Muscle layer of colon (tissue), 2 donors: ENCODE results near the gene SEC11C.
A peak's percentile ranks its signal among the peaks of the same experiment; 100 is the strongest.

Experiments used
- H3K27ac ChIP-seq: one replicate; pipeline ENCODE4 v1.7.0; 2013; ENCODE audit warnings: low read depth, mild to moderate bottlenecking, low read length, moderate library complexity
- H3K27me3 ChIP-seq, 2 donors: one replicate each; pipeline ENCODE4 v1.7.0; 2013; ENCODE audit warnings: low read length in 2 of 2, mild to moderate bottlenecking in 2 of 2; ENCODE audit not compliant: insufficient read depth in 2 of 2, control insufficient read depth in 1 of 2
- H3K36me3 ChIP-seq: one replicate; pipeline ENCODE4 v1.7.0; 2013; ENCODE audit warnings: mild to moderate bottlenecking, low read length; ENCODE audit not compliant: insufficient read depth
- H3K4me1 ChIP-seq: one replicate; pipeline ENCODE4 v1.7.0; 2013; ENCODE audit warnings: mild to moderate bottlenecking, low read length; ENCODE audit not compliant: insufficient read depth
- H3K4me3 ChIP-seq, 2 donors: one replicate each; pipeline ENCODE4 v1.7.0; 2013; ENCODE audit warnings: low read length in 2 of 2, low read depth in 1 of 2, mild to moderate bottlenecking in 1 of 2, moderate library complexity in 1 of 2
- H3K9ac ChIP-seq: one replicate; pipeline ENCODE4 v1.7.0; 2013; ENCODE audit warnings: low read length
- H3K9me3 ChIP-seq: one replicate; pipeline ENCODE4 v1.7.0; 2013; ENCODE audit warnings: mild to moderate bottlenecking, low read length
- donor health status: abdominal sarcoma.
- donor health status: Adenocarcinoma of cecum.

Gene SEC11C

DNA sequence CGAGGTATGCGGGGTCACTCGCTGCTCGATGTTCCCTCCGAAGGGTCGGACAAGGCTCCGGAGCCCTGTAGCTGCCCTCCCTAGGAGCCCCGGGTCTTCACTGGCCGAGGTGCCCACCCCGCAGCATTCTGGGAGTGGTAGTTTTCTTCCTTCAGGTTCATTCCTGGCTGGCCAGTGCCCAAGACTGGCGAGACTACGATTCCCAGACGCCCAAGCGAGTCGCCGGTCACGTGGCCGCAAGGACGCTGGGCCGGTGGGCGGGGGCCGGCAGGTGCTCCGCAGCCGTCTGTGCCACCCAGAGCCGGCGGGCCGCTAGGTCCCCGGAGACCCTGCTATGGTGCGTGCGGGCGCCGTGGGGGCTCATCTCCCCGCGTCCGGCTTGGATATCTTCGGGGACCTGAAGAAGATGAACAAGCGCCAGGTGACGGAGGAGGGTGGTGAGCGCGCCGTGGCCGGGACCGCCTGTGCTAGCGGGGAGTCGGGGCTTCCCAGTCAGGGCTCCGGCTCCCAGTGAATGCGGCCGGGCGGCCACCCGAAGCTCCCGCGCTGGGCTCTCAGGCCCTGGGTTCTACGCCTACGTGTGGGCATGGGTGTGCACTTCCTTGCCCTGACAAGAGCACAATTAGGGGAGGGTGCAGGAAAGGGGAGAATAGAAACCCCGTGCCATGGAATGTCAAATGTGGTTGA, at the start of gene SEC11C:
TSS of gene SEC11C (plus strand) at position 270 of the 687 bp plus-strand sequence. CDS start at position 335, 65 bp downstream.
- peak within 1 kb of the TSS; percentile 4 for H3K27ac ChIP-seq
- H3K36me3 ChIP-seq = no peaks in the 10 kb centered on the region
- H3K4me1 ChIP-seq = peaks cover 11% of the 10 kb centered on the region
- peak within 1 kb of the TSS; percentile 36 for H3K9ac ChIP-seq
- peak within 1 kb of the TSS; percentile 61 to 74 for H3K4me3 ChIP-seq
- H3K9me3 ChIP-seq = no peaks in the 10 kb centered on the region
- H3K27me3 ChIP-seq = peaks cover 0 to 4% of the 10 kb centered on the region in 2 donors

DNA sequence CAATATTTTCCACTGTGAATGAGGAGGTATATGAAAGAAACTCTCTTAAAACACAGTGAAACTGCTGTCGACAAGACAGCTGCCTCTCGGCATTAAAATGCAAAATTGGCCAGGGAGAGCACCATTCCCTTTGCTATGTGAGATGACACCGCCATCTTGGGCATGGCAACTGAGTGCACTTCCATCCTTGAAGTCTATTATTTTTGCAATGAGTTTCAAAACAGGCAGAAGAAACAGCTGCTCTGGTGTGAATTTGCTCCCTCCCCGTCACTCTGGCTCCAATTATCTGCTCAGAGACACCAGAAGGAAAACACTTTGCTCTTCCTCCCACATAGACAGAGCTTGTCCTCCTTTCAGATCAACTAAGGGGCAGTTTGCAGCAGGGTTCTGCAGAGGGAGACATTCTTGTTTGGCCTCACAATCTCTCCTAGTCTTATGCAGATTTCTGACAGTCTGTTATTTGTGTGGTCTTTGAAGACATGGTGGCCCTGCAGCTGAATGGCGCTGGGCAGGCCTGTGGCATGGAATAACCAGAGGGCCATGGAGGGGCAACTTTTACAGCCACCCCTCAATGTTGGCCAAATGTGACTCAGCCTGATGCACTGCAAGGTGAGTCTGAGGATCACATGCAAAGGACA, 48.6 kb upstream of the SEC11C start:
- Histone ChIP-seq H3K9me3 (no peaks in the 10 kb centered on the region), H3K4me1 (no peaks in the 10 kb centered on the region), H3K27me3 (no peaks in the 10 kb centered on the region), H3K27ac (no peak overlapping the region), H3K4me3 (no peak overlapping the region), H3K9ac (no peak overlapping the region), H3K36me3 (no peaks in the 10 kb centered on the region)

DNA sequence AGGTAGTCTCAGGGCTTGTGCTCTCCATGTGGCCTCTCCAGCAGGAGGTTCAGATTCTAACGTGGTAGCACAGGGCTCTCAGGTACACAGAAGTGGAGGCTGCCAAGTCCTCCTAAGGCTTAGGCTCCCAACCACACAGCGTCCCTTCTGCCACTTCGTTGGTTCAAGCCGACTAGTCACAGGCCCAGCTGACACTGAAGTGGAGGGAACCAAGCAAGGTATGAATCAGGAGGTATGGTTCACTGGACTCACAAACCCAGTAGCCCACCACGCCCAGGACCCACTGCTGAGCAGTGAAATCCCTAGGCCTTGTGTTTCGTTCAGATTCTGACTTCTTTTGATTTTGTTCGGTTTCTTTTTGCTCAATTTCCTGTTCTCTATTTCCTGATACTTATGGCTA, 46.0 kb upstream of the SEC11C start:
- no peak overlapping the region for H3K4me3 ChIP-seq
- no peak overlapping the region for H3K9ac ChIP-seq
- no peaks in the 10 kb centered on the region for H3K27me3 ChIP-seq
- no peaks in the 10 kb centered on the region for H3K4me1 ChIP-seq
- no peak overlapping the region for H3K27ac ChIP-seq
- no peaks in the 10 kb centered on the region for H3K9me3 ChIP-seq
- no peaks in the 10 kb centered on the region for H3K36me3 ChIP-seq

DNA sequence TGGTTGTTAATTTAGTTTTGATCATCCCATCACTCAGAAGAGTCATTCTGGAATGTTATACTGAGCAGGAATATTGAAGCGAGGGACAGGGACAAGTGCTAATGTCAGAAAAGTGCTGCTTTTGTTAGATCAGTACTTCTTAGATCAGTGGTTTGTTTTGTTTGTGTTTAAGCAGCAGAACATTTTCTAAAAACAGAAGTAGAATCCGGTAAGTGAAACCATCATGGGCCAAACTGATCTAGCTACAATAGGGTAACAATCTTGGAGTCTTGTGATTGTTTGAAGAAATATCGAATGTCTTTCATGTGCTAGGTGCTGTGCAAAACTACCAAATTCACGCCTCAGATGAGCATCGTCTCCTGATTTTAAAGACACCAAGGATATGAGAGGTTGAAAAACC, 45.1 kb upstream of the SEC11C start:
- H3K4me3 ChIP-seq = no peak overlapping the region
- H3K36me3 ChIP-seq = no peaks in the 10 kb centered on the region
- no peak overlapping the region for H3K27ac ChIP-seq

DNA sequence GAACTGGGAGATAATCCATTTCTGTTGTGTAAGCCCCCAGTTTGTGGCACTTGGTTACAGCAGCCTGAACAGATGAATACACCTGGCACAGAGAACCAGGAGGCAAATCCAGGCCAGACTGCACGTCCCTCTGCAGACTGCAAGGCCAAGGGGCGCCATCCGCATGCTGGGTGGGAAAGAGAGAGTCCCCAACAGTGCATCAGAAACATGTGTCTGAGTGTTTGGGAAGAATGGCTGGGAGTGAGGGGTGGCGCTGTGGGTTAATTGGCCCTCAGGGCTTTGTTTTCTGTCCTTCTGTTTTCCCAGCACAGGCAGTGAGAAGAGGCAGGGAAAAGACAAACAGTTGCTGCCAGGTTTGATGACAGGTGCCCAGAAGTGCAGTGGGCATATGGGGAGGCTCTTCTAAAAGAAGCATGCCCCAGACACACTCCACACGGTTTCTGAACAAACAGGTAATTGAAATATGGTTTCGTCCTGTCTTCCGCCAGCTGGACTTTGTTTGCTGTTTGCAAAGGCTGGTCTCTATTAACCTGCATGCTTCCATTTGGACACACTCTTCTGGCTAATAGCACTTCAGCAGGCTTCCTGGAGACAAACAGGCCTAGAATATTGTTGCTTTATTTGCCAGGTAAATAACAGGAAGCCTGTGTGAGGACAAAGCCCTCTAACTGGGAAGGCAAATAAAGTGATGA, 43.4 kb upstream of the SEC11C start:
- Histone ChIP-seq H3K36me3 (no peaks in the 10 kb centered on the region), H3K4me3 (no peak overlapping the region), H3K4me1 (no peaks in the 10 kb centered on the region), H3K27ac (no peak overlapping the region), H3K27me3 (no peaks in the 10 kb centered on the region), H3K9me3 (no peaks in the 10 kb centered on the region), H3K9ac (no peak overlapping the region)

More for the DNA sequence above, 45.1 kb upstream of the SEC11C start:
- Histone ChIP-seq H3K27me3 (no peaks in the 10 kb centered on the region), H3K4me1 (no peaks in the 10 kb centered on the region), H3K9me3 (no peaks in the 10 kb centered on the region), H3K9ac (no peak overlapping the region)

DNA sequence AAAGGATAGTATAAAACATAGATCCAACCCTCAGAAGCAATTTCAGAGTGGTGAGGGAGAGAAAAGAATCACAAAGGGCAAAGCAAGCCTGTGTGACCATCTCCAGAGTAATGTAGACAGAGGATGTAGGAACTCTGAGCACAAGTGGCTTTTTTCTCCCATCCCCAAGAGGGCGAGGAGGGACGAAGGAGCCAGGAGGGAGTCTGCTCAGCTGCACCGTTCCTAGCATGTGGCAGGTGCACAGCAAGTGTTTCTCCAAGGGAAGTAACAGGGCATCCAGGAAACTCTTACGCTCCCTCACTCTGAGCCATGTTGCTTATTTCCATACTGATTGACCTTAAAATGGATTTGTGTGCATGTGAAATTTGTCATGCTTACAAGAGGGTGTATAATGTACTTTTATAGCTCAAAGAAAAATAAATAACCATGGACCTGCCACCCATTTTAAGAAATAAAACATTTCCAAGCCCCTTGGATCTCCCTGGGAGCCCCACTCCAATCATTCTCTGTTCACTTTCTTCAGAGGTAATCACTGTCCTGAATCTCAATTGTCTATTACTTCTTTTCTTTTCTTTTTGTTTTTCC, 37.8 kb upstream of the SEC11C start:
- H3K4me3 ChIP-seq = no peak overlapping the region
- H3K4me1 ChIP-seq = no peaks in the 10 kb centered on the region
- H3K9ac ChIP-seq = no peak overlapping the region
- H3K27ac ChIP-seq = no peak overlapping the region
- H3K27me3 ChIP-seq = no peaks in the 10 kb centered on the region
- no peaks in the 10 kb centered on the region for H3K36me3 ChIP-seq
- H3K9me3 ChIP-seq = no peaks in the 10 kb centered on the region

DNA sequence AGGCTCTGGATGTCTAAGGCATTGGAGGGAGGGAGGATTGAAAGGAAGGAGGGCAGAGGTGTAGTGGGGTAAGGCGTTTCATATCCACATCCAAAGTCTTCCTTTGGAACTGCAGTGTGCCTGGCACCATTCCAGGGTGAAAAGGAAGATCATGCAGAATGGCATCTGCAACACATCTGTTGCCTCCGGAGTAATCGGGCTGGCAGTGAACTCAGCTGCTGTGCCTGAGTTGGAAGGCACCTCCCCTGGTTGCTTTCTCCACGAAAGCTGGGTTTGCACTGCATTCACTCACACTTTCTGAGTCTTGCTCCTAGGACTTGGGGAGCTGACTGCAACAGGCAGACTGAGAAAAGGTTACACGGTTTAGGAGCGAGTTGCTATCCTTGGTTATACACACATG, 30.3 kb upstream of the SEC11C start:
- H3K4me1 ChIP-seq = no peaks in the 10 kb centered on the region
- H3K4me3 ChIP-seq = no peak overlapping the region
- H3K9ac ChIP-seq = no peak overlapping the region
- peaks cover 0 to 4% of the 10 kb centered on the region in 2 donors for H3K27me3 ChIP-seq
- no peaks in the 10 kb centered on the region for H3K9me3 ChIP-seq
- no peaks in the 10 kb centered on the region for H3K36me3 ChIP-seq
- no peak overlapping the region for H3K27ac ChIP-seq

DNA sequence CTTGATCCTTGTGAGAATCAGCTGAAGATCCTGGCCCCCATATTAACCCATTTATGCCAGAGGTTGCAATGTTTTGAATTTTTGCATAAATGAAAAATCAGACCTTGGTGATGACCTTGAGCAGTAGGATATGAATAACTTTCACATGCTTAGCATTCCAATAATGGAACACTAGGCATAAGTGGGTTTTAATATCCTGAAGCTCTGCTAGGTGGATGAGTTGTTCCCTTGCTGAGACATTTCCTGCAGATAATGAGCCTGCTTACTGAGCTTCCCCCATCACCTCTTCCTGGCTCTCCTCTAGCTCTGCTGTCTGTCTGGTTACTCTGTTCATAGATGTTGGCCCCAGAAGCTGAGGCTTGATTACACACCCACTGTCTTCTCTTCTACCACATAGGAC, 25.5 kb upstream of the SEC11C start:
- no peaks in the 10 kb centered on the region for H3K36me3 ChIP-seq
- H3K27me3 ChIP-seq = peaks cover 0 to 3% of the 10 kb centered on the region in 2 donors
- H3K4me1 ChIP-seq = no peaks in the 10 kb centered on the region

DNA sequence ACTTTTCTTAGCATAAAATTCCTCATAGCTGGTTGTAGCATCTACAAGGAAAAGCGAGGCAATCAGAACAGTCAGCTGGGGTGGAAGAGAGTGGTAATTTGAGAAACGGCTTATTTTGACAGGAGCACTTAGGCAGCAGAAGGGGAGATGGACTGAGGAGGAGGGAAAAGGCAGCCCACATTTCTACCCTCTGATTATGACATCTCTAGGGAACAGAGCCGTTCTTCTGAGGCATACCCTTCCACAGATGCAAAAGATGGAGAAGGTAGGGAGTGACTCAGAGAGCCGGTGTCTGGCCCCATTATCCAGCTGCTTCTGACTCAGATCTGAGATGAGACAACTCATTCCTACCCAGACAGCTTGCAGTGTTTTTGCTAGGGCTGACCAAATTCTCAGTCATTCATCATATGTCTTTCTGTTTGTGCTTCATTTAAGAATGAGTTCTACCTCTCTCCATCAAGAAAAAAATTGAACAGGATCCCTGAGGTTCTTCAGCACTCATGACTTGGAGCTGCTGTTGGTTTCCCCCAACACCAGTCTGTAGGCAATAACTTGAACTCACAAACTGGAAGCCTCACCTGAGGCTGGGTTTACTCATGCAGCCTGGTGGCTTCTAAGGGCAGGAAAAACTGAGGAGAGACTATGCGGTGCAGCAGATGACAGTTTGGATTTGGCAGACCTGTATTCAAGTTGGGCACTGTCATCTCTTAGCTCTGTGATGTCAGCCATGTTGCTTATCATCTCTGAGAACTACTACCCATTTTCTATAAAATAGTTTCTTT, 15.9 kb upstream of the SEC11C start:
- Histone ChIP-seq H3K4me1 (no peaks in the 10 kb centered on the region), H3K36me3 (no peaks in the 10 kb centered on the region), H3K27ac (no peak overlapping the region), H3K9me3 (no peaks in the 10 kb centered on the region), H3K27me3 (no peaks in the 10 kb centered on the region), H3K9ac (no peak overlapping the region), H3K4me3 (no peak overlapping the region)

More for the DNA sequence above, 25.5 kb upstream of the SEC11C start:
- Histone ChIP-seq H3K27ac (no peak overlapping the region), H3K4me3 (no peak overlapping the region), H3K9me3 (no peaks in the 10 kb centered on the region), H3K9ac (no peak overlapping the region)

DNA sequence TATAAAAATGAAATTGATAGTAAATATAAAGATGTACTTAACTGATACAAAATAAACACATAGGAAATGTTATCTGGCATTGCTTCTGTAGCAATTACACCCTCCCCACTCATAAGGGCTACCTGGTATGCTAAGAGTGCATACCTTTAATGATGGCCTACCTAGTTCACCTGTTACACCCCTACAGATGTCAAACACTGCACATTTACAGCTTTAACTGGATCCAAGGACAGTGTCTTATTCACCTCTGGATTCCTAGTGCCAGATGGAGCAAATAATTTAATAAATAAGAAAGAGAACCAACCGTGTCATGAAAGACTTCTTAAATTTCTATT, 15.3 kb upstream of the SEC11C start:
- no peaks in the 10 kb centered on the region for H3K9me3 ChIP-seq
- H3K27me3 ChIP-seq = no peaks in the 10 kb centered on the region
- no peak overlapping the region for H3K27ac ChIP-seq
- H3K4me1 ChIP-seq = no peaks in the 10 kb centered on the region
- no peak overlapping the region for H3K4me3 ChIP-seq
- no peaks in the 10 kb centered on the region for H3K36me3 ChIP-seq
- H3K9ac ChIP-seq = no peak overlapping the region

DNA sequence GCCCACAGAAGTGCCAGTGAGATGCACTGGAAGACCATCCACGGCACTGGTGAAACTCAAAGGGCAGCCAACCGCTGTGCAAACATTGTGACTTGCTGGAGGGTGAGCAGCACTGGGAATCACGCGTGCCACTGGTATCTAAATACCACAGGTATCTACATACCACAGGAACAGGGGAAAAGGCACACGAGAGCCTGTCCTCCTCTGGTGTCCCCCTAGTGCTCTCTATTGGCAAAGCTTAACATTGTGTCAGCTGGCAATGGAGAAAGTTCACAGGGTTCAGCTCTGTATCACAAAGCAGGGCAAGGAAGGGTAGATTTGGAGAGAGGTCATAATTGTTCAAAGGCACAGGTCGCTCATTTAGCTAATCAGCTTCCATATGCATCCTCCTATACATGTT, 12.6 kb upstream of the SEC11C start:
- no peak overlapping the region for H3K4me3 ChIP-seq
- H3K36me3 ChIP-seq = no peaks in the 10 kb centered on the region
- no peak overlapping the region for H3K27ac ChIP-seq
- no peaks in the 10 kb centered on the region for H3K4me1 ChIP-seq
- H3K9me3 ChIP-seq = no peaks in the 10 kb centered on the region
- no peaks in the 10 kb centered on the region for H3K27me3 ChIP-seq
- no peak overlapping the region for H3K9ac ChIP-seq
